ENCODE data around the gene PSMD1.
"Not testable (repeated sequence)": the region's sequence is repeated elsewhere in the genome, so short reads cannot be mapped to it uniquely, and the experiment has no call there.

PSMD1 gene

GRCh38 chr2:231115651-231116050 is 59.0 kb downstream of the PSMD1 start:
- no peak for DNase-seq (ENCODE audit: low read depth in 2 of 2)

GRCh38 chr2:231117148-231117547 is 60.5 kb downstream of the PSMD1 start:
- DNase-seq (ENCODE audit: low read depth in 2 of 2): no peak

GRCh38 chr2:231117922-231118613 is 61.4 kb downstream of the PSMD1 start:
- DNase-seq (ENCODE audit: low read depth in 2 of 2): no peak

GRCh38 chr2:231118614-231118942 is 61.9 kb downstream of the PSMD1 start:
- DNase-seq (ENCODE audit: low read depth in 2 of 2): no peak

GRCh38 chr2:231123362-231123898 is 66.8 kb downstream of the PSMD1 start:
- no peak for DNase-seq (ENCODE audit: low read depth in 2 of 2)

- no peak for DNase-seq (ENCODE audit: low read depth in 2 of 2)
Observed at GRCh38 chr2:231124838-231125568, 68.3 kb downstream of the PSMD1 start, which contains the start of gene HTR2B. Gene HTR2B (minus strand): TSS chr2:231125042. CDS start chr2:231123764, 1,278 bp downstream.

- DNase-seq (ENCODE audit: low read depth in 2 of 2): no peak
Observed at GRCh38 chr2:231126123-231126522, 69.5 kb downstream of the PSMD1 start.

GRCh38 chr2:231127480-231127879 is 70.8 kb downstream of the PSMD1 start:
- no peak for DNase-seq (ENCODE audit: low read depth in 2 of 2)

GRCh38 chr2:231127936-231128335 is 71.3 kb downstream of the PSMD1 start:
- DNase-seq (ENCODE audit: low read depth in 2 of 2): no peak

- DNase-seq (ENCODE audit: low read depth in 2 of 2): no peak
Observed at GRCh38 chr2:231128541-231128940, 71.9 kb downstream of the PSMD1 start.

- DNase-seq (ENCODE audit: low read depth in 2 of 2): no peak
Observed at GRCh38 chr2:231129216-231129615, 72.5 kb downstream of the PSMD1 start.

- no peak for DNase-seq (ENCODE audit: low read depth in 2 of 2)
Observed at GRCh38 chr2:231130336-231131056, 73.8 kb downstream of the PSMD1 start.

- DNase-seq (ENCODE audit: low read depth in 2 of 2): no peak
Observed at GRCh38 chr2:231132129-231132528, 75.5 kb downstream of the PSMD1 start.

- DNase-seq (ENCODE audit: low read depth in 2 of 2): no peak
Observed at GRCh38 chr2:231133365-231134099, 76.9 kb downstream of the PSMD1 start.

GRCh38 chr2:231134910-231135655 is 78.4 kb downstream of the PSMD1 start:
- DNase-seq (ENCODE audit: low read depth in 2 of 2): no peak

GRCh38 chr2:231138699-231139098 is 82.0 kb downstream of the PSMD1 start:
- no peak for DNase-seq (ENCODE audit: low read depth in 2 of 2)

GRCh38 chr2:231139796-231140195 is 83.1 kb downstream of the PSMD1 start:
- no peak for DNase-seq (ENCODE audit: low read depth in 2 of 2)

- not testable (repeated sequence) for DNase-seq (ENCODE audit: low read depth in 2 of 2)
Observed at GRCh38 chr2:231140808-231141207, 84.1 kb downstream of the PSMD1 start.

GRCh38 chr2:231144896-231145295 is 88.2 kb downstream of the PSMD1 start:
- DNase-seq (ENCODE audit: low read depth in 2 of 2): no peak

- DNase-seq (ENCODE audit: low read depth in 2 of 2): no peak
Observed at GRCh38 chr2:231146665-231147064, 90.0 kb downstream of the PSMD1 start.
